Duodenal mucosa (tissue), 2 donors: Measurements from ENCODE around the gene USP10.

Source experiments
- H3K27ac ChIP-seq: one replicate; pipeline ENCODE4 v1.7.0; 2013; ENCODE audit warnings: low read depth, low read length
- H3K27me3 ChIP-seq, 2 donors: one replicate each; pipeline ENCODE4 v1.7.0; 2013; ENCODE audit warnings: low read length in 2 of 2, control low read depth in 1 of 2; ENCODE audit not compliant: insufficient read depth in 2 of 2, control insufficient read depth in 1 of 2
- H3K36me3 ChIP-seq, 2 donors: one replicate each; pipeline ENCODE4 v1.7.0; 2013; ENCODE audit warnings: low read length in 2 of 2, control low read depth in 1 of 2; ENCODE audit not compliant: insufficient read depth in 2 of 2, control insufficient read depth in 1 of 2
- H3K4me1 ChIP-seq, 2 donors: one replicate each; pipeline ENCODE4 v1.7.0; 2013; ENCODE audit warnings: low read length in 2 of 2, control low read depth in 1 of 2; ENCODE audit not compliant: insufficient read depth in 2 of 2, control insufficient read depth in 1 of 2
- H3K4me3 ChIP-seq, 2 donors: one replicate each; pipeline ENCODE4 v1.7.0; 2013; ENCODE audit warnings: low read length in 2 of 2, low read depth in 1 of 2
- H3K9ac ChIP-seq, 2 donors: one replicate each; pipeline ENCODE4 v1.7.0; 2013; ENCODE audit warnings: low read length in 2 of 2, low read depth in 1 of 2
- H3K9me3 ChIP-seq, 2 donors: one replicate each; pipeline ENCODE4 v1.7.0; 2013; ENCODE audit warnings: low read length in 2 of 2, control low read depth in 1 of 2; ENCODE audit not compliant: control insufficient read depth in 1 of 2

Gene USP10

GRCh38 chr16:84819644-84820304, 120.0 kb downstream of the USP10 start, which contains the start of gene CRISPLD2:
Gene CRISPLD2 (plus strand): TSS chr16:84819985. CDS start chr16:84838496, 18,511 bp downstream.
- Histone ChIP-seq H3K4me1 (peaks cover 9 to 14% of the 10 kb centered on the region in 2 donors), H3K4me3 (peak within 1 kb of the TSS; percentile 69 to 75), H3K27ac (peak within 1 kb of the TSS; percentile 66), H3K36me3 (no peaks in the 10 kb centered on the region), H3K27me3 (peaks cover 7 to 22% of the 10 kb centered on the region in 2 donors), H3K9ac (peak within 1 kb of the TSS; percentile 51 to 60), H3K9me3 (no peaks in the 10 kb centered on the region)

DNA sequence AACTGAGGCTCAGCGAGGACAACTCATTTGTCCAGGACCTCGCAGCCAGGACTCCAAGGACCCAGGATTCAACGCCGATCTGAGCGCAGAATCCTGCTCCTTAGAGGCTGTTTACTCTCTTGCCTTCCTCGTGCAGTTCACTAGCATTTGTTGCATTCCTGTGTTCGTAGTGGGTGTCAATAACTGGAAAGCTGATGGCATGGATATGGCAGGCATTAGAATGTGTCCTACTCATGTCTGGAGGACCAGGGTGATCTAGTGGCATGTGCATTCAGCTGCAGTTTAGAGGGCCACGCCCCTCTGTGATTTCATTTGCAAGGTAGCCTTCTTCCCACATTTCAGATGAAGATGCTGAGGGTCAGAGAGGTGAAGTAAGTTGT, 120.5 kb downstream of the USP10 start:
- H3K27ac ChIP-seq = peak overlapping the region; percentile 66
- peak overlapping the region; percentile 69 to 75 for H3K4me3 ChIP-seq

DNA sequence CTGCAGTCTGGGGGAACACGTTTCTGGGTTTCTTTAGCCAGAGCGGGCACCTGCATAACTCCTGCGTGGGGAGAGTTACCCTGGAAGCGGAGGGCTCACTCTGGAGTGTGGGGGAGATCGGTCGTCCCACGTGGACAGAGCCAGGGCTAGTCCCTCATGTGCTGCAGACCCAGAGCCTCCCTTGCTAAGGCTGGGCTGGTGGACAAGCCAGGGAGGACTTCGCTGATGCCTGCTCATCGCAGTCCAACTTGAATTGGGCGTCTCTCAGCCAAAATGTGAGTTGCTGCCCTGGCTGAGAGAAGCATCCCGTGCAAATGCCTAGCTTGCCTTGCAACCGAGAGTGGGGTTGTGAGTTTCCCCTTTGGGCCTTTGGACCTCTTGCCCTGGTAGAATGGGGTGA, 121.0 kb downstream of the USP10 start:
- Histone ChIP-seq H3K27ac (peak overlapping the region; percentile 66), H3K27me3 (peaks cover 7 to 22% of the 10 kb centered on the region in 2 donors), H3K36me3 (no peaks in the 10 kb centered on the region), H3K9ac (peak overlapping the region; percentile 51 to 60), H3K4me3 (peak overlapping the region; percentile 69 to 75), H3K4me1 (peaks cover 9 to 14% of the 10 kb centered on the region in 2 donors), H3K9me3 (no peaks in the 10 kb centered on the region)

More for the DNA sequence above, 120.5 kb downstream of the USP10 start:
- peak overlapping the region; percentile 51 to 60 for H3K9ac ChIP-seq
- no peaks in the 10 kb centered on the region for H3K9me3 ChIP-seq
- no peaks in the 10 kb centered on the region for H3K36me3 ChIP-seq
- H3K4me1 ChIP-seq = peaks cover 9 to 14% of the 10 kb centered on the region in 2 donors
- peaks cover 7 to 22% of the 10 kb centered on the region in 2 donors for H3K27me3 ChIP-seq

DNA sequence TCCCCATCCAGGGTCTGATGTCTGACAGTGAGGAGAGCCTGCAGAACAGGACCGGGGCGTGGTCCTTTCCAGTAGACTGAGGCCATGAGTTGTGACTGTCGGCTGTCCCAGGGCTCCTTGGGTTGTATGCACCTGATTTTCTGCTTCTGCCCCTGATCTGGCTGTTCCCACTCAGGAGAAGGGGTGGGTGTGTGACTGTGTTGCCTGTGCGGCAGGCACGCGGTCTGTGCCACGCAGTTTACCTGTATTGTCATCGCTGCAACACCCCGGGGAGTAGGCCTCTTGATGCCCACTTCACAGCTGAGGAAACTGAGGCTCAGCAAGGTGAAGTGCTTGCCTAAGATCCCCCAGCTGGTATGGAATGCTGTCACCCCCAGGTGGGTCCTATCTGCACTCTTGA, 121.4 kb downstream of the USP10 start:
- H3K27ac ChIP-seq = peak overlapping the region; percentile 66
- H3K36me3 ChIP-seq = no peaks in the 10 kb centered on the region
- H3K4me3 ChIP-seq = peak overlapping the region; percentile 69 to 75
- peaks cover 7 to 22% of the 10 kb centered on the region in 2 donors for H3K27me3 ChIP-seq
- H3K9me3 ChIP-seq = no peaks in the 10 kb centered on the region
- H3K9ac ChIP-seq = peak overlapping the region; percentile 51 to 60
- H3K4me1 ChIP-seq = peaks cover 9 to 14% of the 10 kb centered on the region in 2 donors

- no peaks in the 10 kb centered on the region for H3K9me3 ChIP-seq
- H3K4me3 ChIP-seq = peak overlapping the region; percentile 69 to 75
- peak overlapping the region; percentile 51 to 60 for H3K9ac ChIP-seq
- peaks cover 9 to 14% of the 10 kb centered on the region in 2 donors for H3K4me1 ChIP-seq
- peaks cover 7 to 22% of the 10 kb centered on the region in 2 donors for H3K27me3 ChIP-seq
- peak overlapping the region; percentile 55 for H3K27ac ChIP-seq
- no peaks in the 10 kb centered on the region for H3K36me3 ChIP-seq
Observed at GRCh38 chr16:84821728-84822689, 122.2 kb downstream of the USP10 start.

- H3K9ac ChIP-seq = no peak overlapping the region
- no peak overlapping the region for H3K4me3 ChIP-seq
- H3K4me1 ChIP-seq = peaks cover 9 to 14% of the 10 kb centered on the region in 2 donors
Observed at GRCh38 chr16:84822990-84823389, 123.2 kb downstream of the USP10 start.

GRCh38 chr16:84823484-84823883, 123.7 kb downstream of the USP10 start:
- H3K9me3 ChIP-seq = no peaks in the 10 kb centered on the region
- H3K27me3 ChIP-seq = peaks cover 7 to 22% of the 10 kb centered on the region in 2 donors
- no peak overlapping the region for H3K4me3 ChIP-seq
- peak overlapping the region; percentile 70 for H3K27ac ChIP-seq
- peaks cover 9 to 14% of the 10 kb centered on the region in 2 donors for H3K4me1 ChIP-seq
- H3K9ac ChIP-seq = no peak overlapping the region
- peaks cover 0 to 5% of the 10 kb centered on the region in 2 donors for H3K36me3 ChIP-seq

More at GRCh38 chr16:84822990-84823389, 123.2 kb downstream of the USP10 start:
- no peaks in the 10 kb centered on the region for H3K9me3 ChIP-seq
- peaks cover 0 to 3% of the 10 kb centered on the region in 2 donors for H3K36me3 ChIP-seq
- peaks cover 7 to 22% of the 10 kb centered on the region in 2 donors for H3K27me3 ChIP-seq
- H3K27ac ChIP-seq = peak overlapping the region; percentile 70

DNA sequence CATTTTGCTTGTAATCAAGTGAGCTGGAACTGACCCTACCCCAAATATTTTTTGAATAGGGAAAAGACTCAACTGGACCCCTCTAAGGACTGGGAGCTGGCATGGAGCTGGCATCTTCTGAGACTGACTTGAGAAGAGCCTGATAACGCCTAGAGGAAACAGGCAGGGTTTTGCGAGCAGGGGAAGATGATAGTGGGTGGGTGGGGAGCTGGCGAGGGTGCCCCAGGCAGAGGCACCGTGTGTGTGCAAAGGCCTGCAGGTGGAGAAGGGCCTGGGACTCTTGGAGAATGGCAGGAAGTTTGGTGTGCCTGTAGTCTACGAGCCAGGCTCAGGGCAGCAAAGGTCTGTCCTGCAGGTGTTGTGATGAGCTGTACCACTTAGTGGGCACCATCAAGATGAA, 124.1 kb downstream of the USP10 start:
- Histone ChIP-seq H3K9me3 (no peaks in the 10 kb centered on the region), H3K9ac (no peak overlapping the region), H3K27me3 (peaks cover 7 to 22% of the 10 kb centered on the region in 2 donors), H3K36me3 (peaks cover 0 to 5% of the 10 kb centered on the region in 2 donors), H3K27ac (no peak overlapping the region), H3K4me1 (peaks cover 9 to 14% of the 10 kb centered on the region in 2 donors), H3K4me3 (no peak overlapping the region)

DNA sequence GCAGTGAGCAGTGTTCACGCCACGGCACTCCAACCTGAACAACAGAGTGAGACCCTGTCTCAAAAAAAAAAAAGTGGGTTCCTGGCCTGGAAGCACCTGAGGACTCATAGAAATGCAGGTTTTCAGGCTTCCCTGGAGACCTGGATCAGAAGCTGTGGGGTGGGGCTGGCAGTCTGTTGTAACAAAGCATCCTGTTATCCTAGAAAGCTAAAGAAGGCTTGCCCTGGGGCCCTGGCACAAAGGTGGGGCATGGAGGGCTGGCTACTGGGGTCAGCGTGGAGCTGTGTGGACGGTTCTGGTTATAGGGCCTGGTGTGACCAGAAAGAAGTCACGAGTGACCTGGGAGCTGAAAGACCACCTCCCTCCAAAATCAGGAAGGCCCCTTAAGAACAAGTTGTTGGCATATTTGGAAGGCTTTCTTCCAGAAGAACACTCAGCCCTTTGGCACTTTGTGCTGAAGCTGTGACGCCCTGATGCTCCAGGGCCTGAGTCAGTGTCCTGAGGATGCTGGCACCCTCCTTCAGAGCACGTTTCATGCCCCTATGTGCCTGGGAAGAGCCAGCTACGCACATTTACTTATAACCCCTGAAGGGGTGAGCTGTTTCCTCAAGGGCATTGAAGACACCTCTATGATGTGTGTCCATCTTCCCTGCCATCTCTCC, 126.2 kb downstream of the USP10 start:
- Histone ChIP-seq H3K36me3 (peaks cover 0 to 5% of the 10 kb centered on the region in 2 donors), H3K9me3 (no peaks in the 10 kb centered on the region), H3K27me3 (peaks cover 4 to 18% of the 10 kb centered on the region in 2 donors), H3K9ac (no peak overlapping the region), H3K4me3 (no peak overlapping the region), H3K4me1 (peaks cover 0 to 3% of the 10 kb centered on the region in 2 donors), H3K27ac (peak overlapping the region; percentile 67)
